Measurements from ENCODE around the gene EQTN.
"Not testable (repeated sequence)": the region's sequence is repeated elsewhere in the genome, so short reads cannot be mapped to it uniquely, and the experiment has no call there.

Gene EQTN

GRCh38 chr9:27261517-27262211 is 35.3 kb downstream of the EQTN start:
- H3K4me1 ChIP-seq (ENCODE audit: control insufficient read depth, insufficient read depth, low read length): peaks cover 11% of the 10 kb centered on the region; the same call in 1 of the 2 replicates
- H3K36me3 ChIP-seq (ENCODE audit: control insufficient read depth, insufficient read depth, low read length): no peaks in the 10 kb centered on the region
- H3K27me3 ChIP-seq (ENCODE audit: control insufficient read depth, insufficient read depth, low read length): no peaks in the 10 kb centered on the region
- H3K4me3 ChIP-seq (ENCODE audit: low read depth, low read length): no peak overlapping the region
- H3K9ac ChIP-seq (ENCODE audit: low read depth, low read length): no peak overlapping the region
- no peaks in the 10 kb centered on the region for H3K9me3 ChIP-seq (ENCODE audit: control insufficient read depth, insufficient read depth, low read length)
- no peak overlapping the region for H3K27ac ChIP-seq (ENCODE audit: low read depth, low read length)

- H3K4me3 ChIP-seq (ENCODE audit: low read depth, low read length): no peak overlapping the region
- H3K27me3 ChIP-seq (ENCODE audit: control insufficient read depth, insufficient read depth, low read length): no peaks in the 10 kb centered on the region
- H3K36me3 ChIP-seq (ENCODE audit: control insufficient read depth, insufficient read depth, low read length): no peaks in the 10 kb centered on the region
- peaks cover 11% of the 10 kb centered on the region; the same call in 1 of the 2 replicates for H3K4me1 ChIP-seq (ENCODE audit: control insufficient read depth, insufficient read depth, low read length)
- no peaks in the 10 kb centered on the region for H3K9me3 ChIP-seq (ENCODE audit: control insufficient read depth, insufficient read depth, low read length)
- H3K9ac ChIP-seq (ENCODE audit: low read depth, low read length): no peak overlapping the region
- H3K27ac ChIP-seq (ENCODE audit: low read depth, low read length): no peak overlapping the region
Observed at GRCh38 chr9:27260789-27261516, 36.0 kb downstream of the EQTN start.

DNA sequence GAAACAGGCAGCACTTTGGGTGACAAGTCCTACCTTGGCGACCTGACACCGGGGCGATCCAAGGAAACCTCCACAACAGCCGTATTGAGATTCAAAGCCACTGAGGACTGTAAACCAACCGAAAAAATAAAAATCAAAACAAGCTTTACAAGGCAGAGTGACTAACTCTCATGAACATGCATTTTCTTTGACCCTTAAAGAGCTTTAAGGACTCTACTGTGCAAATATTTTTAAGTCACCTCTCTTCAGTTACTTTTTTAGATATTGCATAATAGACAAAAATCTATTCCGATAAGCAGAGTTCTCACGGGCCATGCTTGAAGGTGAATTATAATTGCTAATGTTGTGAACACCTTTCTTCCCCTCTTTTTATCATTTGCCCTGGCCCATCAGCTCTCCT is 38.3 kb downstream of the EQTN start:
- Histone ChIP-seq H3K27me3 (ENCODE audit: control insufficient read depth, insufficient read depth, low read length) (no peaks in the 10 kb centered on the region), H3K36me3 (ENCODE audit: control insufficient read depth, insufficient read depth, low read length) (no peaks in the 10 kb centered on the region), H3K27ac (ENCODE audit: low read depth, low read length) (no peak overlapping the region), H3K4me1 (ENCODE audit: control insufficient read depth, insufficient read depth, low read length) (peaks cover 11% of the 10 kb centered on the region; the same call in 1 of the 2 replicates), H3K4me3 (ENCODE audit: low read depth, low read length) (no peak overlapping the region), H3K9me3 (ENCODE audit: control insufficient read depth, insufficient read depth, low read length) (no peaks in the 10 kb centered on the region), H3K9ac (ENCODE audit: low read depth, low read length) (no peak overlapping the region)

GRCh38 chr9:27248702-27249101 is 48.2 kb downstream of the EQTN start:
- Histone ChIP-seq H3K9me3 (ENCODE audit: control insufficient read depth, insufficient read depth, low read length) (no peaks in the 10 kb centered on the region), H3K27me3 (ENCODE audit: control insufficient read depth, insufficient read depth, low read length) (no peaks in the 10 kb centered on the region), H3K27ac (ENCODE audit: low read depth, low read length) (no peak overlapping the region)

GRCh38 chr9:27247756-27248155 is 49.2 kb downstream of the EQTN start:
- Histone ChIP-seq H3K4me1 (ENCODE audit: control insufficient read depth, insufficient read depth, low read length) (no peaks in the 10 kb centered on the region), H3K4me3 (ENCODE audit: low read depth, low read length) (no peak overlapping the region), H3K27ac (ENCODE audit: low read depth, low read length) (no peak overlapping the region), H3K36me3 (ENCODE audit: control insufficient read depth, insufficient read depth, low read length) (no peaks in the 10 kb centered on the region), H3K27me3 (ENCODE audit: control insufficient read depth, insufficient read depth, low read length) (no peaks in the 10 kb centered on the region), H3K9ac (ENCODE audit: low read depth, low read length) (no peak overlapping the region), H3K9me3 (ENCODE audit: control insufficient read depth, insufficient read depth, low read length) (no peaks in the 10 kb centered on the region)

More at GRCh38 chr9:27248702-27249101, 48.2 kb downstream of the EQTN start:
- Histone ChIP-seq H3K36me3 (ENCODE audit: control insufficient read depth, insufficient read depth, low read length) (no peaks in the 10 kb centered on the region), H3K4me1 (ENCODE audit: control insufficient read depth, insufficient read depth, low read length) (no peaks in the 10 kb centered on the region), H3K9ac (ENCODE audit: low read depth, low read length) (no peak overlapping the region), H3K4me3 (ENCODE audit: low read depth, low read length) (no peak overlapping the region)

DNA sequence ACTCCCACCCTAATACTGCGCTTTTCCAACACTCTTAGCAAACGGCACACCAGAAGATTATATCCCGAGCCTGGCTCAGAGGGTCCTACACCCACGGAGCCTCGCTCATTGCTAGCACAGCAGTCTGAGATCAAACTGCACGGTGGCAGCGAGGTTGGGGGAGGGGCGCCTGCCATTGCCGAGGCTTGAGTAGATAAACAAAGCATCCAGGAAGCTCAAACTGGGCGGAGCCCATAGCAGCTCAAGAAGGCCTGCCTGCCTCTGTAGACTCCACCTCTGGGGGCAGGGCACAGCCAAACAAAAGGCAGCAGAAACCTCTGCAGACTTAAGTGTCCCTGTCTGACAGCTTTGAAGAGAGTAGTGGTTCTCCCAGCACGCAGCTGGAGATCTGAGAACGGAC is 57.3 kb downstream of the EQTN start:
- not testable (repeated sequence) for H3K36me3 ChIP-seq (ENCODE audit: control insufficient read depth, insufficient read depth, low read length); H3K4me1 ChIP-seq (ENCODE audit: control insufficient read depth, insufficient read depth, low read length); H3K4me3 ChIP-seq (ENCODE audit: low read depth, low read length); H3K27me3 ChIP-seq (ENCODE audit: control insufficient read depth, insufficient read depth, low read length); H3K9ac ChIP-seq (ENCODE audit: low read depth, low read length); H3K27ac ChIP-seq (ENCODE audit: low read depth, low read length)
- peaks cover 14% of the 10 kb centered on the region; the same call in 1 of the 2 replicates for H3K9me3 ChIP-seq (ENCODE audit: control insufficient read depth, insufficient read depth, low read length)

All from HUES48 (cell line).